ENCODE data around the gene DSC1.

DNA sequence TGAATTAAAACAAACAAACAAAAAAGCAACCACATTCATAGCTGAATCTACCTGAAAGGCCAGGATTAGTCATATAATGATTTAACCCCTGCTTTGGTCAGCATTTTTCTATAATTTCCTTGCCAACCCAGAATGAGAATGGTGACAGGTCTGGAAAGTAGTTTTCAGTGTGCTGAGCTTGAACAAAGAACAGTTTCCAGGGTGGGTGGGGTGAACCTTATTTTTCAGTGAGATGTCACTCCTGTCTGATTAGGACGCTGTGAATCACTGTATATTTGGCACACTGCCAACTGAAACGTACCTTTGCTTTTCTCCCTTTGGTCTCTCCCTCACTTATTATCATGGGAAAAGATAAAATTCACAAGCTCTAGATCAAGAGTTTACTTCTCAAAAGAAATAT lies 35.0 kb upstream of the DSC1 start:
- TF ChIP-seq, protein P1, sequence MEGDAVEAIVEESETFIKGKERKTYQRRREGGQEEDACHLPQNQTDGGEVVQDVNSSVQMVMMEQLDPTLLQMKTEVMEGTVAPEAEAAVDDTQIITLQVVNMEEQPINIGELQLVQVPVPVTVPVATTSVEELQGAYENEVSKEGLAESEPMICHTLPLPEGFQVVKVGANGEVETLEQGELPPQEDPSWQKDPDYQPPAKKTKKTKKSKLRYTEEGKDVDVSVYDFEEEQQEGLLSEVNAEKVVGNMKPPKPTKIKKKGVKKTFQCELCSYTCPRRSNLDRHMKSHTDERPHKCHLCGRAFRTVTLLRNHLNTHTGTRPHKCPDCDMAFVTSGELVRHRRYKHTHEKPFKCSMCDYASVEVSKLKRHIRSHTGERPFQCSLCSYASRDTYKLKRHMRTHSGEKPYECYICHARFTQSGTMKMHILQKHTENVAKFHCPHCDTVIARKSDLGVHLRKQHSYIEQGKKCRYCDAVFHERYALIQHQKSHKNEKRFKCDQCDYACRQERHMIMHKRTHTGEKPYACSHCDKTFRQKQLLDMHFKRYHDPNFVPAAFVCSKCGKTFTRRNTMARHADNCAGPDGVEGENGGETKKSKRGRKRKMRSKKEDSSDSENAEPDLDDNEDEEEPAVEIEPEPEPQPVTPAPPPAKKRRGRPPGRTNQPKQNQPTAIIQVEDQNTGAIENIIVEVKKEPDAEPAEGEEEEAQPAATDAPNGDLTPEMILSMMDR (IDR thresholded peaks at IDR 0.05): no peak
- TF ChIP-seq POLR2A (IDR thresholded peaks at IDR 0.05) (no peak), EP300 (IDR thresholded peaks at IDR 0.05) (no peak)

All from stomach (tissue), 4 donors.